Thymus (tissue), 11 donors: ENCODE results near the gene ARID1A. TPM values are rescaled to one million over a fixed set of nuclear protein-coding genes. Genes with fewer than 3 reads are reported as not detected.

Source experiments
- DNase-seq, 9 donors: peaks; one replicate each; pipeline ENCODE4 v3.0.0-alpha.2; 2013; ENCODE audit warnings: low spot score in 9 of 9, low read depth in 6 of 9, missing footprints in 1 of 9
- H3K27ac ChIP-seq, 2 donors: one replicate each; pipeline ENCODE4 v1.5.1; 2013; ENCODE audit warnings: control low read depth in 1 of 2, low read depth in 1 of 2, low read length in 1 of 2, mild to moderate bottlenecking in 1 of 2, moderate library complexity in 1 of 2
- H3K27me3 ChIP-seq, 2 donors: one replicate each; pipeline ENCODE4 v1.5.1; 2013; ENCODE audit warnings: low read length in 1 of 2; ENCODE audit not compliant: control insufficient read depth in 2 of 2, insufficient read depth in 1 of 2
- H3K36me3 ChIP-seq, 2 donors: one replicate each; pipeline ENCODE4 v1.5.1; 2013; ENCODE audit warnings: low read length in 1 of 2, mild to moderate bottlenecking in 1 of 2, moderate library complexity in 1 of 2; ENCODE audit not compliant: control insufficient read depth in 2 of 2, insufficient read depth in 2 of 2
- H3K4me1 ChIP-seq, 2 donors: one replicate each; pipeline ENCODE4 v1.5.1; 2013; ENCODE audit warnings: low read length in 2 of 2; ENCODE audit not compliant: control insufficient read depth in 2 of 2, insufficient read depth in 2 of 2
- H3K4me3 ChIP-seq, 2 donors: one replicate each; pipeline ENCODE4 v1.5.1; 2013; ENCODE audit warnings: low read length in 2 of 2, control low read depth in 1 of 2, mild to moderate bottlenecking in 1 of 2
- H3K9me3 ChIP-seq, 2 donors: one replicate each; pipeline ENCODE4 v1.5.1; 2013; ENCODE audit warnings: low read length in 1 of 2, mild to moderate bottlenecking in 1 of 2; ENCODE audit not compliant: control insufficient read depth in 2 of 2, insufficient read depth in 1 of 2
- WGBS: extraction: QIAGEN DNeasy Blood & Tissue Kit; methylation state at CpG from one replicate; pipeline ENCODE4 v1.1.7; 2013; 5-methylcytosine and 5-hydroxymethylcytosine counted together
- polyA plus RNA-seq: library from polyadenylated mRNA; stranded (reverse); fragments of 200-250 nt; gene quantifications from one replicate; pipeline ENCODE4 v1.2.3, GENCODE V29; 2013
- total RNA-seq: library from RNA; stranded (reverse); fragments of 120-200 nt; gene quantifications from one replicate; pipeline ENCODE4 v1.2.4, GENCODE V29; 2013
- donor health status: healthy.

Gene ARID1A
- total and polyA plus RNA-seq, 2 donors = 20.1 to 30.7 TPM

- Histone ChIP-seq H3K4me3 (no peak overlapping the region), H3K27me3 (no peaks in the 10 kb centered on the region), H3K36me3 (peaks cover 80 to 95% of the 10 kb centered on the region in 2 donors), H3K27ac (no peak overlapping the region), H3K4me1 (no peaks in the 10 kb centered on the region), H3K9me3 (no peaks in the 10 kb centered on the region)
- DNase-seq = no peak
Measured at GRCh38 chr1:26759531-26759930, 63.7 kb downstream of the ARID1A start.

- no peak overlapping the region for H3K4me3 ChIP-seq
- no peaks in the 10 kb centered on the region for H3K27me3 ChIP-seq
- H3K27ac ChIP-seq = no peak overlapping the region
- H3K9me3 ChIP-seq = no peaks in the 10 kb centered on the region
- no peaks in the 10 kb centered on the region for H3K4me1 ChIP-seq
- 98% methylated on average over 3 of the region's 3 CpGs for WGBS
- no peak for DNase-seq
- peaks cover 84 to 97% of the 10 kb centered on the region in 2 donors for H3K36me3 ChIP-seq
Measured at GRCh38 chr1:26761217-26761616, 65.4 kb downstream of the ARID1A start.

DNA sequence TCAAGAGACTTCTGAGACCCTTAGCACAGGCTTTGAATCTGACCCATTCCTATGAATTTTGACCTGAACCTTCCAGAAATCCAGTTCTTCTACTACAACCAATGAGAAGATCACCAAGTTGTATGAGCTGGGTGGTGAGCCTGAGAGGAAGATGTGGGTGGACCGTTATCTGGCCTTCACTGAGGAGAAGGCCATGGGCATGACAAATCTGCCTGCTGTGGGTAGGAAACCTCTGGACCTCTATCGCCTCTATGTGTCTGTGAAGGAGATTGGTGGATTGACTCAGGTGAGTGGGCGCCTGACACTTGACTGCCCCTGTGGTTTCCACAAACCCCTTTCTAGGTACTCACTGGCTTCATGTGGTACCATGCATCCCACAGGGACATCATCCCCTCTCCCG is 71.9 kb downstream of the ARID1A start:
- no peaks in the 10 kb centered on the region for H3K4me1 ChIP-seq
- 99% methylated on average over 4 of the region's 4 CpGs for WGBS
- H3K36me3 ChIP-seq = peaks cover 95 to 99% of the 10 kb centered on the region in 2 donors
- no peaks in the 10 kb centered on the region for H3K27me3 ChIP-seq
- no peak for DNase-seq
- H3K4me3 ChIP-seq = no peak overlapping the region
- H3K9me3 ChIP-seq = no peaks in the 10 kb centered on the region
- no peak overlapping the region for H3K27ac ChIP-seq

- Histone ChIP-seq H3K4me3 (no peak overlapping the region), H3K27me3 (no peaks in the 10 kb centered on the region), H3K36me3 (peaks cover 95 to 99% of the 10 kb centered on the region in 2 donors), H3K9me3 (no peaks in the 10 kb centered on the region), H3K27ac (peak overlapping the region in 1 of 2 donors; percentile 33), H3K4me1 (no peaks in the 10 kb centered on the region)
- DNase-seq = no peak
- WGBS = 77% methylated on average over 3 of the region's 3 CpGs
Measured at GRCh38 chr1:26768755-26769154, 72.9 kb downstream of the ARID1A start.

DNA sequence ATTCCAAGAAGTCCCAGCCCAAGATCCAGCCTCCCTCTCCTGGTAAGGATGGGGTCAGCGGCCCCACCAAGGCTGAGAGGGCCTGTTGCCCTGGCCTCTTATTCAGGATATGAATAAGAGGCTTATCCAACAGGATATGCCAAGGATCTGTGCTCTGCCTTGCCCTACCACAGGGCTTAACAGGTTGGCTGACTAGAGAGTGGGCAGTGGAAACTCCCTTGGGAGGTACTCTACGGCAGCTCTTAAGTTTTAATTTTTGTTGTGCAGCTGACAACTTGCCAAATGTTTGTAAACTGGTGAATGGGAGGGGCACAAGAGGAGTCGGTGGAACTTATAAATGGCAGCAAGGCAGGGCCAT is 75.4 kb downstream of the ARID1A start:
- H3K4me1 ChIP-seq = no peaks in the 10 kb centered on the region
- no peak for DNase-seq
- H3K4me3 ChIP-seq = no peak overlapping the region
- no peaks in the 10 kb centered on the region for H3K9me3 ChIP-seq
- 92% methylated on average over 3 of the region's 3 CpGs for WGBS
- no peaks in the 10 kb centered on the region for H3K27me3 ChIP-seq
- no peak overlapping the region for H3K27ac ChIP-seq
- H3K36me3 ChIP-seq = peaks cover 97 to 100% of the 10 kb centered on the region in 2 donors

- Histone ChIP-seq H3K4me1 (no peaks in the 10 kb centered on the region), H3K4me3 (no peak overlapping the region)
Measured at GRCh38 chr1:26771643-26772321, 76.0 kb downstream of the ARID1A start.

DNA sequence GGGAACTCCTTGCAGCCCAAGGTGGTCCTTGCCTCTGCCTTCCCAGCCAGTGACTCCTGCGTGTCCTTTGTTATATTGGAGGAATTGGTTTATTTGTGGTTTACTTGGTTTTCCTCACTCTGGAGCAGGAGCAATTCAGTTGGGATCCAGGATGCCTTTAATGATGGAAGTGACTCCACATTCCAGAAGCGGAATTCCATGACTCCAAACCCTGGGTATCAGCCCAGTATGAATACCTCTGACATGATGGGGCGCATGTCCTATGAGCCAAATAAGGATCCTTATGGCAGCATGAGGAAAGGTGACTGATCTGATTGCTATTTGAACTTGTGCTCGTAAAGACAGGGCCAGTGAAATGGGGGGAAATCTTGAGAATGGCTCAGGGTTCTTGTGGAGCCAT is 76.9 kb downstream of the ARID1A start:
- H3K4me3 ChIP-seq = no peak overlapping the region
- no peak overlapping the region for H3K27ac ChIP-seq
- no peaks in the 10 kb centered on the region for H3K27me3 ChIP-seq
- no peaks in the 10 kb centered on the region for H3K4me1 ChIP-seq
- no peaks in the 10 kb centered on the region for H3K9me3 ChIP-seq
- DNase-seq = no peak
- WGBS = 94% methylated on average over 4 of the region's 4 CpGs
- H3K36me3 ChIP-seq = peaks cover 91 to 100% of the 10 kb centered on the region in 2 donors

More at GRCh38 chr1:26771643-26772321, 76.0 kb downstream of the ARID1A start:
- H3K9me3 ChIP-seq = no peaks in the 10 kb centered on the region
- H3K36me3 ChIP-seq = peaks cover 92 to 100% of the 10 kb centered on the region in 2 donors
- WGBS = 98% methylated on average over 2 of the region's 2 CpGs
- DNase-seq = no peak
- H3K27ac ChIP-seq = peak overlapping the region in 1 of 2 donors; percentile 19
- H3K27me3 ChIP-seq = no peaks in the 10 kb centered on the region

GRCh38 chr1:26774462-26774861 is 78.6 kb downstream of the ARID1A start:
- H3K9me3 ChIP-seq = no peaks in the 10 kb centered on the region
- H3K27me3 ChIP-seq = no peaks in the 10 kb centered on the region
- H3K27ac ChIP-seq = no peak overlapping the region
- no peak overlapping the region for H3K4me3 ChIP-seq
- H3K4me1 ChIP-seq = no peaks in the 10 kb centered on the region
- DNase-seq = no peak
- WGBS = 97% methylated on average over 13 of the region's 13 CpGs
- peaks cover 91 to 100% of the 10 kb centered on the region in 2 donors for H3K36me3 ChIP-seq

DNA sequence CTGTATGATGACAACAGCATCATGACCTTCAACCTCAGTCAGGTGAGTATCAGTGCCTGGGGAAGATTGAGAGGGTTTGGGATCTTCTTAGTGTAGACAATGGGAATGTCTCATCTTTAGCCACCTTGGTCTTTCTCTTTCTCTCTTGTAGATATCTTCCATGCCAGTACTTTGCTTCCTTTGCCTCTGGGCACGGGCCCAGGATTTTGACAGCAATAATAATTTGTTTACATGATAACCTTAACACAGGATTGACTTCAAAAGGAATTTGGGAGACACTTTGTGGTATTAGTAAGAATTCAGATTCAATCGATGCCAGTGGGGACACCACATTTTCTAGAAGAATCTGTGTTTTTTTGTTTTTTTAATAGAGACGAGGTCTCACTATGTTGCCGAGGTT is 79.9 kb downstream of the ARID1A start:
- H3K27me3 ChIP-seq = no peaks in the 10 kb centered on the region
- H3K9me3 ChIP-seq = no peaks in the 10 kb centered on the region
- DNase-seq = no peak
- 94% methylated on average over 4 of the region's 4 CpGs for WGBS
- no peak overlapping the region for H3K27ac ChIP-seq
- no peaks in the 10 kb centered on the region for H3K4me1 ChIP-seq
- peaks cover 91 to 100% of the 10 kb centered on the region in 2 donors for H3K36me3 ChIP-seq
- no peak overlapping the region for H3K4me3 ChIP-seq
